HCT116 (cell line): ENCODE data around the gene CD7.

ENCODE experiments used
- EGR1 ChIP-seq: IDR thresholded peaks from 2 replicates; pipeline ENCODE4 v1.6.1; 2012; ENCODE audit warnings: low read depth
- EZH2 ChIP-seq: fragments of 200-600 bp; sonication (generic); IDR thresholded peaks from 2 replicates; pipeline ENCODE4 v1.6.1; 2017; ENCODE audit warnings: antibody characterized with exemption, mixed run types
- EZH2phosphoT487 ChIP-seq: fragments of 200-600 bp; IDR thresholded peaks from 2 replicates; pipeline ENCODE4 v1.6.1; 2018; ENCODE audit warnings: antibody characterized with exemption, borderline replicate concordance
- TCF7L2 ChIP-seq: IDR thresholded peaks from 2 replicates; pipeline ENCODE4 v1.7.0; 2011; ENCODE audit warnings: borderline replicate concordance, inconsistent platforms; ENCODE audit not compliant: insufficient read depth, insufficient read length; ENCODE audit errors: extremely low read depth
- YY1 ChIP-seq: IDR thresholded peaks from 2 replicates; pipeline ENCODE4 v1.6.1; 2011; ENCODE audit warnings: low read length, low read depth, moderate library complexity, mild to moderate bottlenecking; ENCODE audit not compliant: insufficient replicate concordance; ENCODE audit errors: extremely low read depth
- TF ChIP-seq, protein P1 (sequence below), 3 experiments: fragments of 200-600 bp in 1 of 3; sonication (generic) in 1 of 3; IDR thresholded peaks in 2 of 3; conservative IDR thresholded peaks in 1 of 3; 2 replicates each; pipeline ENCODE4 v1.5.1; 2012 to 2017; ENCODE audit warnings: low read depth in 2 of 3, low read length in 2 of 3, antibody characterized with exemption in 1 of 3, borderline replicate concordance in 1 of 3, control low read depth in 1 of 3, mild to moderate bottlenecking in 1 of 3, mixed read lengths in 1 of 3, mixed run types in 1 of 3, moderate library complexity in 1 of 3; ENCODE audit not compliant: insufficient read depth in 1 of 3
- TF ChIP-seq, protein P2 (sequence below): IDR thresholded peaks from 2 replicates; pipeline ENCODE4 v1.6.1; 2012
- TF ChIP-seq, protein P3 (sequence below): IDR thresholded peaks from 2 replicates; pipeline ENCODE4 v1.6.1; 2012; ENCODE audit warnings: low read depth

- TF ChIP-seq, protein P1, sequence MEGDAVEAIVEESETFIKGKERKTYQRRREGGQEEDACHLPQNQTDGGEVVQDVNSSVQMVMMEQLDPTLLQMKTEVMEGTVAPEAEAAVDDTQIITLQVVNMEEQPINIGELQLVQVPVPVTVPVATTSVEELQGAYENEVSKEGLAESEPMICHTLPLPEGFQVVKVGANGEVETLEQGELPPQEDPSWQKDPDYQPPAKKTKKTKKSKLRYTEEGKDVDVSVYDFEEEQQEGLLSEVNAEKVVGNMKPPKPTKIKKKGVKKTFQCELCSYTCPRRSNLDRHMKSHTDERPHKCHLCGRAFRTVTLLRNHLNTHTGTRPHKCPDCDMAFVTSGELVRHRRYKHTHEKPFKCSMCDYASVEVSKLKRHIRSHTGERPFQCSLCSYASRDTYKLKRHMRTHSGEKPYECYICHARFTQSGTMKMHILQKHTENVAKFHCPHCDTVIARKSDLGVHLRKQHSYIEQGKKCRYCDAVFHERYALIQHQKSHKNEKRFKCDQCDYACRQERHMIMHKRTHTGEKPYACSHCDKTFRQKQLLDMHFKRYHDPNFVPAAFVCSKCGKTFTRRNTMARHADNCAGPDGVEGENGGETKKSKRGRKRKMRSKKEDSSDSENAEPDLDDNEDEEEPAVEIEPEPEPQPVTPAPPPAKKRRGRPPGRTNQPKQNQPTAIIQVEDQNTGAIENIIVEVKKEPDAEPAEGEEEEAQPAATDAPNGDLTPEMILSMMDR (IDR thresholded peaks at IDR 0.05 in 2 of 3, conservative IDR thresholded peaks at IDR 0.05 in 1 of 3; ENCODE audit: borderline replicate concordance in 1 of 3, insufficient read depth in 1 of 3, low read depth in 2 of 3, low read length in 2 of 3): no peak
- TF ChIP-seq EZH2phosphoT487 (no peak), YY1 (no peak), EGR1 (no peak), EZH2 (no peak), TCF7L2 (no peak)
- TF ChIP-seq, protein P2, sequence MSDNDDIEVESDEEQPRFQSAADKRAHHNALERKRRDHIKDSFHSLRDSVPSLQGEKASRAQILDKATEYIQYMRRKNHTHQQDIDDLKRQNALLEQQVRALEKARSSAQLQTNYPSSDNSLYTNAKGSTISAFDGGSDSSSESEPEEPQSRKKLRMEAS: no peak
- TF ChIP-seq, protein P3, sequence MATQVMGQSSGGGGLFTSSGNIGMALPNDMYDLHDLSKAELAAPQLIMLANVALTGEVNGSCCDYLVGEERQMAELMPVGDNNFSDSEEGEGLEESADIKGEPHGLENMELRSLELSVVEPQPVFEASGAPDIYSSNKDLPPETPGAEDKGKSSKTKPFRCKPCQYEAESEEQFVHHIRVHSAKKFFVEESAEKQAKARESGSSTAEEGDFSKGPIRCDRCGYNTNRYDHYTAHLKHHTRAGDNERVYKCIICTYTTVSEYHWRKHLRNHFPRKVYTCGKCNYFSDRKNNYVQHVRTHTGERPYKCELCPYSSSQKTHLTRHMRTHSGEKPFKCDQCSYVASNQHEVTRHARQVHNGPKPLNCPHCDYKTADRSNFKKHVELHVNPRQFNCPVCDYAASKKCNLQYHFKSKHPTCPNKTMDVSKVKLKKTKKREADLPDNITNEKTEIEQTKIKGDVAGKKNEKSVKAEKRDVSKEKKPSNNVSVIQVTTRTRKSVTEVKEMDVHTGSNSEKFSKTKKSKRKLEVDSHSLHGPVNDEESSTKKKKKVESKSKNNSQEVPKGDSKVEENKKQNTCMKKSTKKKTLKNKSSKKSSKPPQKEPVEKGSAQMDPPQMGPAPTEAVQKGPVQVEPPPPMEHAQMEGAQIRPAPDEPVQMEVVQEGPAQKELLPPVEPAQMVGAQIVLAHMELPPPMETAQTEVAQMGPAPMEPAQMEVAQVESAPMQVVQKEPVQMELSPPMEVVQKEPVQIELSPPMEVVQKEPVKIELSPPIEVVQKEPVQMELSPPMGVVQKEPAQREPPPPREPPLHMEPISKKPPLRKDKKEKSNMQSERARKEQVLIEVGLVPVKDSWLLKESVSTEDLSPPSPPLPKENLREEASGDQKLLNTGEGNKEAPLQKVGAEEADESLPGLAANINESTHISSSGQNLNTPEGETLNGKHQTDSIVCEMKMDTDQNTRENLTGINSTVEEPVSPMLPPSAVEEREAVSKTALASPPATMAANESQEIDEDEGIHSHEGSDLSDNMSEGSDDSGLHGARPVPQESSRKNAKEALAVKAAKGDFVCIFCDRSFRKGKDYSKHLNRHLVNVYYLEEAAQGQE: no peak
Observed at GRCh38 chr17:82343560-82343959, 26.2 kb upstream of the CD7 start.
